ENCODE results near the gene EFNA3. TPM values are rescaled to one million over a fixed set of nuclear protein-coding genes. Genes with fewer than 3 reads are reported as not detected.

The EFNA3 gene
- total and polyA plus RNA-seq, 2 donors (not counting 3 experiments of a cell fraction or from before 2014, with no cell fraction given): 2.2 to 2.5 TPM

DNA sequence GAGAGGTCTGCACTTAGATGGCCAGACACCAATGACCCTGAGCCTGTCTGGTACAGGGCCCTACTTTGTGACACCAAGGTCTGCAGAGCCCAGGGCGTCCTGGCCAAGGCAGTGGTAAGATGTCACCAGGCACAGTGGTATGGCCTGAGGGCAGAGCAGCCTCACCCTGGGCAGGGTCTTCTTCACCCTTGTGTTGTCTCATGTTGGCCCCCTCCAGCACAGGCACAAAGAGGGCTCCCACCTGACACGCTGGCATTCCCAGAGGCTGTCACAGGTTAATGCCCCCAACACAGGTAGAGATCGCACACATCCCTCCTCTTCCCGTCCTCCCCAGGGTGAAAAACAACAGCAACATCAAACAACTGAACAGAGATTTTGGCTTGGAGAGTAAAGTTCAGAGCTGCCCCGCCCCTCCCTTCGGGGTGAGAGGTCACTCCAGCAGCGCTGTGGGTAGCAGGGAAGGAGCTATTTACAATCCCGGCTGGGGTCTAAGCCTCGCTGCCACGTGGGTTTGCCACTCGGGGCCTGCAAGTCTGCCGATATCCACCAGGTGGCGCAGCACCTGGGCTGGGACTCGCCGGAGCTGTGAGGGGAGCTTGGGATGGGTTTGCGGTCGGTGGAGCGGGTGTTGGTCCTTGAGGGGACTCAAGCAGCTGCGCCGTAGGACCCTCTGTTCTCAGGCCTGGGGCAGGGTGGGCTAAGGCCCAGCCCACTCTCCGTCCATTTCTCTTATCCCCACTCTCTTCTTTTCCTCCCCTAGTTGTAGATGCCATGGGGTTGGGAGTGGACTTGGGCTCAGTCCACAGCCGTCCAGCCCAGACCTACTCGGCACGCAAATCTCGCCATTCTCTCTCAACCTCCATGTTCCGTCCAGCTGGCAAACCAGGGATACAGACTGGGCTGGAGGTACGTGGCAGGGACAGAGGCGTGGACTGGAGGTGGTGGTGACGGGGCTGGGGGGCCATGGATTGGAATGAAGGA lies 12.7 kb downstream of the EFNA3 start:
- POLR2A ChIA-PET: interaction anchor here (0.8 to 1.3 kb wide), 2 partner anchors 76 to 82 kb away, joined by 3 to 5 read pairs; partner anchors contain the start of gene KRTCAP2
- no TSS peak for BruUV-seq (replicated peaks)
- H3K9ac ChIP-seq (replicated peaks; ENCODE audit: extremely low read depth, insufficient read depth, low read length): no peak overlapping the region
- no peaks in the 10 kb centered on the region for H3K36me3 ChIP-seq (ENCODE audit: control insufficient read depth in 2 of 2, extremely low read depth in 1 of 2, insufficient read depth in 2 of 2, low read length in 2 of 2)
- no peaks in the 10 kb centered on the region for H3K79me2 ChIP-seq (ENCODE audit: control insufficient read depth, insufficient read depth, low read length)
- dilution Hi-C loops (cut with MboI; ENCODE audit: extremely low pct_ligation_motif_present, low sequenced_read_pairs) (no loop called here), intact Hi-C loops (cut with micrococcal nuclease) (loop anchor here (1.0 kb wide), 2 partner anchors 76 to 82 kb away; partner anchors contain the start of genes KRTCAP2 and TRIM46)
- no peaks in the 10 kb centered on the region for H4K20me1 ChIP-seq (replicated peaks; ENCODE audit: control insufficient read depth, extremely low read depth, insufficient read depth, low read length)
- H3K4me1 ChIP-seq (ENCODE audit: control insufficient read depth, extremely low read depth, insufficient read depth, low read length): no peaks in the 10 kb centered on the region
- no peak overlapping the region for H3K4me2 ChIP-seq (ENCODE audit: insufficient read depth, low read length)
- DNase-seq (ENCODE audit: low read depth, low spot score) (peak; percentile 77), FAIRE-seq (peak; percentile 92)
- H3K27ac ChIP-seq (ENCODE audit: insufficient read depth, low read depth, low read length): no peak overlapping the region
- H2AFZ ChIP-seq (ENCODE audit: low read depth, low read length): peak overlapping the region; percentile 69
- TF ChIP-seq JUN (IDR thresholded peaks at IDR 0.05; ENCODE audit: borderline replicate concordance, insufficient read depth, insufficient read length, low read depth) (no peak), MYC (IDR thresholded peaks at IDR 0.05; ENCODE audit: low read depth, low read length) (no peak), POLR2AphosphoS5 (IDR thresholded peaks at IDR 0.05; ENCODE audit: insufficient read depth, low read depth, low read length) (no peak), EZH2 (IDR thresholded peaks at IDR 0.05; ENCODE audit: borderline replicate concordance, low read depth, low read length, severe bottlenecking) (no peak), POLR2A (IDR thresholded peaks at IDR 0.05; ENCODE audit: low read depth, low read length) (no peak), FOS (IDR thresholded peaks at IDR 0.05; ENCODE audit: borderline replicate concordance, insufficient read depth, low read length) (no peak), GATA2 (IDR thresholded peaks at IDR 0.05; ENCODE audit: insufficient read depth, insufficient read length, low read depth, low read length) (no peak), CTCF (IDR thresholded peaks at IDR 0.05; ENCODE audit: extremely low read depth in 1 of 2, insufficient read depth in 1 of 2, low read depth in 1 of 2, low read length in 2 of 2) (peak; percentile 94 to 99)
- TF ChIP-seq, protein P1, sequence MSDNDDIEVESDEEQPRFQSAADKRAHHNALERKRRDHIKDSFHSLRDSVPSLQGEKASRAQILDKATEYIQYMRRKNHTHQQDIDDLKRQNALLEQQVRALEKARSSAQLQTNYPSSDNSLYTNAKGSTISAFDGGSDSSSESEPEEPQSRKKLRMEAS (IDR thresholded peaks at IDR 0.05; ENCODE audit: insufficient read depth, insufficient read length): peak; percentile 92
- no peak overlapping the region for H3K4me3 ChIP-seq (replicated peaks in 1 of 3; ENCODE audit: insufficient read depth in 1 of 3, low read depth in 1 of 3, low read length in 3 of 3)
- no peaks in the 10 kb centered on the region for H3K9me1 ChIP-seq (replicated peaks; ENCODE audit: control insufficient read depth, extremely low read depth, insufficient read depth, low read length)
- CTCF ChIA-PET: interaction anchor here (0.5 to 13.7 kb wide), 39 partner anchors 9 to 532 kb away, joined by 3 to 673 read pairs (median 6); partner anchors contain the start of genes ADAM15, DPM3, EFNA1 and EFNA3
- H3K27me3 ChIP-seq (ENCODE audit: control insufficient read depth in 2 of 2, insufficient read depth in 2 of 2, low read length in 2 of 2): peaks cover 6 to 18% of the 10 kb centered on the region in 2 experiments
- no peaks in the 10 kb centered on the region for H3K9me3 ChIP-seq (replicated peaks; ENCODE audit: control insufficient read depth, insufficient read depth, low read length)

Data from endothelial cell of umbilical vein (primary cell).